Keratinocyte (primary cell): ENCODE data around the gene ZC3H6. TPM values are rescaled to one million over a fixed set of nuclear protein-coding genes. Genes with fewer than 3 reads are reported as not detected.

ENCODE experiments used
- DNase-seq: peaks from one replicate; pipeline ENCODE4 v3.0.0-alpha.2; 2011; ENCODE audit warnings: low read depth, missing footprints, low spot score
- FAIRE-seq: peaks from 2 replicates; lab custom pipeline; 2011; peaks lifted over from hg19 to GRCh38; lab: Jason Lieb, UNC
- H2AFZ ChIP-seq: 2 replicates; pipeline ENCODE4 v1.6.0; 2012; ENCODE audit warnings: low read length, control low read depth, inconsistent platforms; ENCODE audit not compliant: control insufficient read depth
- H3K27ac ChIP-seq: 2 replicates; pipeline ENCODE4 v1.5.1; 2011; ENCODE audit warnings: low read length; ENCODE audit not compliant: control insufficient read depth, insufficient read depth
- H3K27me3 ChIP-seq: 3 replicates; pipeline ENCODE4 v1.6.0; 2011; ENCODE audit warnings: low read length; ENCODE audit not compliant: control insufficient read depth, insufficient read depth; ENCODE audit errors: extremely low read depth
- H3K36me3 ChIP-seq, 2 experiments: 2 replicates in 1 of 2; 3 replicates in 1 of 2; pipeline ENCODE4 v1.5.1; 2011; ENCODE audit warnings: low read length in 2 of 2, mild to moderate bottlenecking in 1 of 2; ENCODE audit not compliant: control insufficient read depth in 2 of 2, insufficient read depth in 2 of 2; ENCODE audit errors: extremely low read depth in 1 of 2
- H3K4me1 ChIP-seq: 3 replicates; pipeline ENCODE4 v1.5.1; 2011; ENCODE audit warnings: low read length; ENCODE audit not compliant: control insufficient read depth, insufficient read depth; ENCODE audit errors: extremely low read depth
- H3K4me2 ChIP-seq: 3 replicates; pipeline ENCODE4 v1.6.0; 2011; ENCODE audit warnings: low read depth, low read length; ENCODE audit not compliant: control insufficient read depth, insufficient read depth; ENCODE audit errors: extremely low read depth
- H3K4me3 ChIP-seq, 3 experiments: fragments of 200-600 bp in 1 of 3; sonication (generic) in 1 of 3; 2 replicates in 2 of 3; 3 replicates in 1 of 3; pipeline ENCODE4 v1.5.1; 2011 to 2016; ENCODE audit warnings: low read length in 3 of 3, mild to moderate bottlenecking in 3 of 3, control low read depth in 2 of 3, inconsistent platforms in 1 of 3, low read depth in 1 of 3, mixed read lengths in 1 of 3, mixed run types in 1 of 3, moderate library complexity in 1 of 3; ENCODE audit not compliant: control insufficient read depth in 2 of 3, insufficient read depth in 2 of 3; ENCODE audit errors: extremely low read depth in 1 of 3
- H3K79me2 ChIP-seq: 2 replicates; pipeline ENCODE4 v1.6.0; 2012; ENCODE audit warnings: low read length; ENCODE audit not compliant: control insufficient read depth, insufficient read depth
- H3K9ac ChIP-seq: 3 replicates; pipeline ENCODE4 v1.6.0; 2011; ENCODE audit warnings: low read length; ENCODE audit not compliant: control insufficient read depth, insufficient read depth; ENCODE audit errors: extremely low read depth
- H3K9me1 ChIP-seq: 3 replicates; pipeline ENCODE4 v1.6.0; 2011; ENCODE audit warnings: low read length; ENCODE audit not compliant: control insufficient read depth, insufficient read depth; ENCODE audit errors: extremely low read depth
- H3K9me3 ChIP-seq: 2 replicates; pipeline ENCODE4 v1.5.1; 2012; ENCODE audit warnings: low read depth, low read length; ENCODE audit not compliant: control insufficient read depth
- H4K20me1 ChIP-seq: 3 replicates; pipeline ENCODE4 v1.6.0; 2011; ENCODE audit warnings: low read length; ENCODE audit not compliant: control insufficient read depth, insufficient read depth; ENCODE audit errors: extremely low read depth
- CTCF ChIP-seq, 3 experiments: IDR thresholded peaks in 1 of 3; conservative IDR thresholded peaks in 1 of 3; optimal IDR thresholded peaks in 1 of 3; 2 replicates in 2 of 3; 3 replicates in 1 of 3; pipeline versions ENCODE3 to v1.5.1; 2011; ENCODE audit warnings: low read length in 3 of 3, mild to moderate bottlenecking in 3 of 3, moderate library complexity in 2 of 3, control low read depth in 1 of 3, inconsistent platforms in 1 of 3; ENCODE audit not compliant: insufficient read depth in 2 of 3; ENCODE audit errors: extremely low read depth in 1 of 3
- EZH2 ChIP-seq: IDR thresholded peaks from one replicate; pipeline ENCODE4 v1.6.1; 2012; ENCODE audit warnings: inconsistent platforms, mild to moderate bottlenecking, low read length, moderate library complexity
- dilution Hi-C: fragments of 300-500 bp; cut with MboI; formaldehyde crosslinking; loops from one replicate; pipeline ENCODE4 v1.7.0; 2020; ENCODE audit warnings: low sequenced_read_pairs; ENCODE audit not compliant: extremely low pct_ligation_motif_present
- polyA plus RNA-seq, 5 experiments: library from polyadenylated mRNA; depleted of rRNA in 3 of 5; stranded (reverse) in 3 of 5; stranded (forward) in 1 of 5; unstranded in 1 of 5; fragments of >200 nt; gene quantifications; 1 replicate in 1 of 5; 2 replicates in 3 of 5; 3 replicates in 1 of 5; pipeline versions ENCODE4 v1.2.1 to v1.2.3, GENCODE V29; 2011 to 2012; ENCODE audit warnings: missing spikeins in 2 of 5, low read depth in 1 of 5, low replicate concordance in 1 of 5

The ZC3H6 gene
- polyA plus RNA-seq, 1 donor (not counting 4 experiments of a cell fraction or from before 2014, with no cell fraction given) = 0.75 TPM

DNA sequence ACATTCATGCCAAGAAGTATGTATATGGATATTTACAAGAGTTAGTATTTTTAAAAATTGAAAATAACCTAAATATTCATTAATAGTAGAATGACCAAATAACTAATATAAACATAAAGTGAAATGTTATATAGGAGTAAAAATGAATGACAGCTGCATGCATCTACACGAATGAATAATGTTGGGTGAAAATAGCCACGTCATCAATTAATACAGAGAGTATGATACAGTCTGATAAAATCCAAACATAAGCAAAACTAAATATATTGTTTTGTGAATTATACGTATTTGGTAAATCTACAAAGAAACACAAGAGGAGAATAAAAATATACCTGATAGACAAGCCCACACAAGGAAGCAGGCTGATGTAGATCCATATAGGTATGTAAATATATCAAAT is 45.0 kb upstream of the ZC3H6 start:
- Histone ChIP-seq H3K9ac (no peak overlapping the region), H3K79me2 (no peaks in the 10 kb centered on the region), H3K27ac (no peak overlapping the region), H3K4me3 (no peak overlapping the region), H3K4me1 (peaks cover 12% of the 10 kb centered on the region), H4K20me1 (no peaks in the 10 kb centered on the region), H3K9me3 (no peaks in the 10 kb centered on the region), H3K4me2 (no peak overlapping the region), H3K9me1 (no peaks in the 10 kb centered on the region), H3K27me3 (no peaks in the 10 kb centered on the region), H2AFZ (no peak overlapping the region), H3K36me3 (peaks cover 0 to 3% of the 10 kb centered on the region in 2 experiments)
- no peak for FAIRE-seq
- no peak for TF ChIP-seq EZH2
- no peak for TF ChIP-seq CTCF (optimal IDR thresholded peaks at IDR 0.05 in 1 of 3, IDR thresholded peaks at IDR 0.05 in 1 of 3, conservative IDR thresholded peaks at IDR 0.05 in 1 of 3; ENCODE audit: extremely low read depth in 1 of 3, insufficient read depth in 2 of 3, low read length in 3 of 3)
- no peak for DNase-seq
- dilution Hi-C loops = no loop called here

GRCh38 chr2:112239862-112240261 is 35.5 kb upstream of the ZC3H6 start:
- Histone ChIP-seq H2AFZ (no peak overlapping the region), H3K27me3 (no peaks in the 10 kb centered on the region), H3K4me3 (no peak overlapping the region), H3K9me3 (no peaks in the 10 kb centered on the region), H3K79me2 (no peaks in the 10 kb centered on the region), H3K4me1 (no peaks in the 10 kb centered on the region), H3K27ac (no peak overlapping the region), H3K4me2 (no peak overlapping the region), H4K20me1 (no peaks in the 10 kb centered on the region), H3K9ac (no peak overlapping the region), H3K9me1 (no peaks in the 10 kb centered on the region), H3K36me3 (peaks cover 0 to 6% of the 10 kb centered on the region in 2 experiments)
- dilution Hi-C loops = no loop called here
- TF ChIP-seq CTCF (optimal IDR thresholded peaks at IDR 0.05 in 1 of 3, IDR thresholded peaks at IDR 0.05 in 1 of 3, conservative IDR thresholded peaks at IDR 0.05 in 1 of 3; ENCODE audit: extremely low read depth in 1 of 3, insufficient read depth in 2 of 3, low read length in 3 of 3) = no peak
- TF ChIP-seq EZH2 = no peak
- DNase-seq (no peak), FAIRE-seq (no peak)
